Liver (tissue), 9 donors: Measurements from ENCODE around the gene MRPL10. TPM values are rescaled to one million over a fixed set of nuclear protein-coding genes. Genes with fewer than 3 reads are reported as not detected.

Experiments
- DNase-seq: peaks from one replicate; pipeline ENCODE4 v3.0.0-alpha.2; 2017; ENCODE audit warnings: low spot score
- H3K27ac ChIP-seq, 2 donors: one replicate each; pipeline ENCODE4 v1.7.0; 2013; ENCODE audit warnings: inconsistent platforms in 2 of 2, low read length in 2 of 2, control low read depth in 1 of 2, low read depth in 1 of 2, mild to moderate bottlenecking in 1 of 2
- H3K27me3 ChIP-seq, 4 donors: one replicate each; pipeline versions ENCODE4 v1.6.1 to v1.7.0; 2013; ENCODE audit warnings: low read length in 3 of 4, inconsistent platforms in 1 of 4, mild to moderate bottlenecking in 1 of 4, moderate library complexity in 1 of 4; ENCODE audit not compliant: control insufficient read depth in 4 of 4, insufficient read depth in 4 of 4
- H3K36me3 ChIP-seq, 4 donors: one replicate each; pipeline versions ENCODE4 v1.6.1 to v1.7.0; 2013; ENCODE audit warnings: low read length in 3 of 4, mild to moderate bottlenecking in 3 of 4, low read depth in 1 of 4, moderate library complexity in 1 of 4; ENCODE audit not compliant: control insufficient read depth in 4 of 4, insufficient read depth in 3 of 4
- H3K4me1 ChIP-seq, 4 donors: one replicate each; pipeline versions ENCODE4 v1.6.1 to v1.7.0; 2013; ENCODE audit warnings: low read length in 3 of 4, mild to moderate bottlenecking in 3 of 4, moderate library complexity in 1 of 4; ENCODE audit not compliant: control insufficient read depth in 4 of 4, insufficient read depth in 4 of 4
- H3K4me3 ChIP-seq, 3 donors: one replicate each; pipeline versions ENCODE4 v1.6.1 to v1.7.0; 2013; ENCODE audit warnings: low read length in 3 of 3, control low read depth in 1 of 3, low read depth in 1 of 3, mild to moderate bottlenecking in 1 of 3
- H3K9ac ChIP-seq, 2 donors: one replicate each; pipeline ENCODE4 v1.7.0; 2013; ENCODE audit warnings: low read length in 2 of 2, mild to moderate bottlenecking in 2 of 2, moderate library complexity in 2 of 2, control low read depth in 1 of 2, low read depth in 1 of 2
- H3K9me3 ChIP-seq, 4 donors: one replicate each; pipeline versions ENCODE4 v1.6.1 to v1.7.0; 2013; ENCODE audit warnings: low read length in 3 of 4; ENCODE audit not compliant: control insufficient read depth in 4 of 4
- EGR1 ChIP-seq, 2 donors: IDR thresholded peaks; 2 replicates each; pipeline ENCODE4 v1.6.1; 2016 to 2018; ENCODE audit warnings: antibody characterized with exemption in 2 of 2, low read depth in 2 of 2
- FOXA1 ChIP-seq: IDR thresholded peaks from 2 replicates; pipeline ENCODE4 v1.6.1; 2016; ENCODE audit warnings: antibody characterized with exemption
- FOXA2 ChIP-seq: IDR thresholded peaks from 2 replicates; pipeline ENCODE4 v1.6.1; 2016; ENCODE audit warnings: antibody characterized with exemption
- HNF4A ChIP-seq, 2 donors: conservative IDR thresholded peaks; 2 replicates each; pipeline ENCODE4 v1.6.1; 2016; ENCODE audit warnings: antibody characterized with exemption in 2 of 2, mild to moderate bottlenecking in 2 of 2
- HNF4G ChIP-seq: IDR thresholded peaks from 2 replicates; pipeline ENCODE4 v1.6.1; 2016; ENCODE audit warnings: antibody characterized with exemption
- JUND ChIP-seq, 2 donors: IDR thresholded peaks; 2 replicates each; pipeline ENCODE4 v1.6.1; 2016; ENCODE audit warnings: antibody characterized with exemption in 2 of 2
- NR2F2 ChIP-seq: IDR thresholded peaks from 2 replicates; pipeline ENCODE4 v1.6.1; 2016; ENCODE audit warnings: antibody characterized with exemption
- RAD21 ChIP-seq, 2 donors: IDR thresholded peaks; 2 replicates each; pipeline ENCODE4 v1.6.1; 2016; ENCODE audit warnings: antibody characterized with exemption in 2 of 2, mild to moderate bottlenecking in 2 of 2
- RXRA ChIP-seq, 2 donors: IDR thresholded peaks; 2 replicates each; pipeline ENCODE4 v1.6.1; 2017 to 2018; ENCODE audit warnings: antibody characterized with exemption in 2 of 2, mild to moderate bottlenecking in 1 of 2
- SP1 ChIP-seq: IDR thresholded peaks from 2 replicates; pipeline ENCODE4 v1.6.1; 2018; ENCODE audit warnings: antibody characterized with exemption, mild to moderate bottlenecking
- TAF1 ChIP-seq: conservative IDR thresholded peaks from 2 replicates; pipeline ENCODE4 v1.6.1; 2016; ENCODE audit warnings: antibody characterized with exemption, mild to moderate bottlenecking
- YY1 ChIP-seq: IDR thresholded peaks from 2 replicates; pipeline ENCODE4 v1.6.1; 2016; ENCODE audit warnings: antibody characterized with exemption, mild to moderate bottlenecking
- WGBS: extraction: QIAGEN DNeasy Blood & Tissue Kit; methylation state at CpG from one replicate; pipeline ENCODE4 v1.1.7; 2013; 5-methylcytosine and 5-hydroxymethylcytosine counted together
- polyA plus RNA-seq, 2 donors: library from polyadenylated mRNA; stranded (reverse) in 1 of 2; unstranded in 1 of 2; fragments of 200-250 nt in 1 of 2; fragments of >200 nt in 1 of 2; fragmentation: Nextera tagmentation in 1 of 2; extraction: Ambion mirVana in 1 of 2; gene quantifications; one replicate each; pipeline versions ENCODE4 v1.2.1 to v1.2.3, GENCODE V29; 2013 to 2015
- total RNA-seq, 2 donors: library from RNA; depleted of rRNA; stranded (reverse); fragments of >200 nt; gene quantifications; one replicate each; pipeline ENCODE4 v1.2.3, GENCODE V29; 2014
- TF ChIP-seq, protein P1 (sequence below): fragments of 150-350 bp; IDR thresholded peaks from 2 replicates; pipeline ENCODE4 v1.5.1; 2017; ENCODE audit warnings: improper control_type of control experiment, low read depth, low read length; ENCODE audit not compliant: missing input control
- TF ChIP-seq, protein P2 (sequence below): IDR thresholded peaks from 2 replicates; pipeline ENCODE4 v1.6.1; 2016; ENCODE audit warnings: antibody characterized with exemption
- TF ChIP-seq, protein P3 (sequence below): IDR thresholded peaks from 2 replicates; pipeline ENCODE4 v1.6.1; 2016; ENCODE audit warnings: antibody characterized with exemption
- TF ChIP-seq, protein P4 (sequence below): IDR thresholded peaks from 2 replicates; pipeline ENCODE4 v1.6.1; 2016; ENCODE audit warnings: antibody characterized with exemption, mild to moderate bottlenecking
- TF ChIP-seq, protein P5 (sequence below): IDR thresholded peaks from 2 replicates; pipeline ENCODE4 v1.6.1; 2016; ENCODE audit warnings: antibody characterized with exemption
- donor health status: healthy.
- donor health status: healthy.
- donor health status: healthy.
- donor health status: healthy.
- donor health status: healthy.

Gene MRPL10
- total and polyA plus RNA-seq, 4 donors: 10.2 to 24.9 (median 12.9) TPM

DNA sequence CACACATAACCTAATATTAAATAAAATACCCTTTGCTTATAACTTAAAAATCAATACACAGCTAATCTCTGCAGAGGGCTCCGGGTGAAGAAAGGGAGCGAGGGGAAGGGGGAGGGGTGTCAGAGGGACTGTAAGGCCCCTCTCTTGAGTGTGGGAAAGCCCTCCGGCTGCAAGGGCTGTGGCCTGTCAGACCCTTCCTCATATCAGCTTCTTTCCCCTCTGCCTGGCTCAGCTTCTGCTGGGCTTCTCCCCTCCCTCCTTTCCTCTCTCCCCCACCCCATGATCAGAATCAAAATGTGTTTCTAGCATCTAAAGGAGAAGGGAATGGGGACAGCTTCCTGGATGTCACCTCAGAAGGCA is 14.4 kb upstream of the MRPL10 start:
- TF ChIP-seq TAF1 (no peak), RAD21 (IDR thresholded peaks at IDR 0.05) (no peak)
- 86% methylated on average over 3 of the region's 3 CpGs for WGBS
- H3K36me3 ChIP-seq: no peaks in the 10 kb centered on the region

DNA sequence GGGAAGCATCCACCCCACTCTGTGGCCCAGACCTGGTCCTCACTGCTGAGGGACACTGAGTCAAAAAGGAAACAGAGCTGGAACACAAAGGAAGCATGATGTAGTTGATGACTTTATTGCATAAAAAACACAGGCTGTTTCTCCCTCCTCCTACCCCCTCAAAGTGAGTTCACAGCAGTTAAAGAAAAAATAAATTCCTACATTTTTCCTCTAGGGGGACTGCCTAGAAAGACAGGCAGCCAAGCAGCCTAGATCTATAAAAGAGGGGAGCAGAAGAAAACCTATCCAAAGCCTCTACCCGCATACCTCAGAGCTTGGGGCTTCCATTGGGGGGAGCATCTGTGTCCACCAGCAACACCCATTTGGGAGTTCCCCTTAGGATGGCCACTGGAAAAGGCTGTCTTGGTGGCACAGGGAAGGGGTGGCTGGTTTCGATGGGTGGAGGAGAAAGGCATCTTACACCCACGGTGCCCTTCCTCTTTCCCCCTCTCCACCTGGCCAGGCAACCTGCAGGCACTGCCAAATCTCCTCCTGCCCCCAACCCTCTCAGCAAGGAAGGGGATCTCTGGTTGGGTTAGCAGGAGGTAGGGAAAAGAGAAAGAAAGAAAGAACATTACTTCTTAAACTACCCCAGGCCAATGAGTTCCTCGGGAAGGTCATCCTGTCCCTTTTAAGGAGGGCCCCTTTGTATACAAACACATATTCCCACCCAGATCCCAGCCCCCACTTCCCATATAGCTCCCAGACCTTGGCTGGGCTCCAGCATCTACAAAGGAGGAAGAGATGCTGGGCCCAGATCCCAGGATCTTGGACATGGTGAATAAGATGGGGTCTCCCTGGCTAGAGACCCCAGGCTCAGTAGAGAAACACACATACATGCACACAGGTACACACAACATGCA is 13.7 kb upstream of the MRPL10 start:
- Histone ChIP-seq H3K36me3 (no peaks in the 10 kb centered on the region), H3K9me3 (no peaks in the 10 kb centered on the region), H3K9ac (no peak overlapping the region), H3K4me1 (peaks cover 11 to 29% (median 20%) of the 10 kb centered on the region in 4 donors), H3K27ac (no peak overlapping the region), H3K4me3 (no peak overlapping the region), H3K27me3 (peaks cover 0 to 8% (median 4%) of the 10 kb centered on the region in 4 donors)
- TF ChIP-seq, protein P1, sequence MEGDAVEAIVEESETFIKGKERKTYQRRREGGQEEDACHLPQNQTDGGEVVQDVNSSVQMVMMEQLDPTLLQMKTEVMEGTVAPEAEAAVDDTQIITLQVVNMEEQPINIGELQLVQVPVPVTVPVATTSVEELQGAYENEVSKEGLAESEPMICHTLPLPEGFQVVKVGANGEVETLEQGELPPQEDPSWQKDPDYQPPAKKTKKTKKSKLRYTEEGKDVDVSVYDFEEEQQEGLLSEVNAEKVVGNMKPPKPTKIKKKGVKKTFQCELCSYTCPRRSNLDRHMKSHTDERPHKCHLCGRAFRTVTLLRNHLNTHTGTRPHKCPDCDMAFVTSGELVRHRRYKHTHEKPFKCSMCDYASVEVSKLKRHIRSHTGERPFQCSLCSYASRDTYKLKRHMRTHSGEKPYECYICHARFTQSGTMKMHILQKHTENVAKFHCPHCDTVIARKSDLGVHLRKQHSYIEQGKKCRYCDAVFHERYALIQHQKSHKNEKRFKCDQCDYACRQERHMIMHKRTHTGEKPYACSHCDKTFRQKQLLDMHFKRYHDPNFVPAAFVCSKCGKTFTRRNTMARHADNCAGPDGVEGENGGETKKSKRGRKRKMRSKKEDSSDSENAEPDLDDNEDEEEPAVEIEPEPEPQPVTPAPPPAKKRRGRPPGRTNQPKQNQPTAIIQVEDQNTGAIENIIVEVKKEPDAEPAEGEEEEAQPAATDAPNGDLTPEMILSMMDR: peak; percentile 21
- TF ChIP-seq RAD21 (IDR thresholded peaks at IDR 0.05): peak in 1 of 2 donors; percentile 11
- TF ChIP-seq NR2F2: no peak
- no peak for DNase-seq
- WGBS: 77% methylated on average over 4 of the region's 4 CpGs

More for the DNA sequence above, 14.4 kb upstream of the MRPL10 start:
- Histone ChIP-seq H3K4me3 (no peak overlapping the region), H3K4me1 (peaks cover 5 to 24% (median 17%) of the 10 kb centered on the region in 4 donors), H3K9me3 (no peaks in the 10 kb centered on the region), H3K27ac (no peak overlapping the region), H3K9ac (no peak overlapping the region), H3K27me3 (peaks cover 0 to 13% (median 4%) of the 10 kb centered on the region in 4 donors)
- DNase-seq: no peak

DNA sequence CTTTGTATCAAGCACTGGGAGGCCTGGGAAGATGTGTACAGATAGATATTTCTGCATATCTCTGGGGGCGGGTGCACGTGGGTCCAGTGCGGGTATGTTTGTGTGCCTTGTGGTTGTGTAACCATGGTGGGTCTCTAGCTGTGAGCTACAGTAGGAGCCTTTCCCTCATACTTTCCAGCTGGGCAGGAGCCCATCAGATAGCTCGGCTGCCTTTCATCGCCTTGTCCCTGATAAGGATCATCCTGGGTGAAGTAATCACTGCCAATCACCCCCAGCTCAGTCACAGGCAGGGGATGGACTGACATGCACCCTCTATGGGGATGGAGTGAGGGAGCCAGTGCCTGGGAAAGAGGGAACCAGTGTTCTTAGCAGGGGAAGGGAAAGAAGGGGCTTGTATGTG is 12.9 kb upstream of the MRPL10 start:
- H3K4me3 ChIP-seq: no peak overlapping the region
- H3K36me3 ChIP-seq: no peaks in the 10 kb centered on the region
- no peak overlapping the region for H3K9ac ChIP-seq
- WGBS: 32% methylated on average over 5 of the region's 5 CpGs
- H3K27ac ChIP-seq: no peak overlapping the region
- peaks cover 0 to 7% (median 3%) of the 10 kb centered on the region in 4 donors for H3K27me3 ChIP-seq
- peaks cover 15 to 37% (median 27%) of the 10 kb centered on the region in 4 donors for H3K4me1 ChIP-seq
- DNase-seq: no peak
- no peaks in the 10 kb centered on the region for H3K9me3 ChIP-seq
- no peak for TF ChIP-seq FOXA2
- TF ChIP-seq TAF1: no peak
- TF ChIP-seq RXRA (IDR thresholded peaks at IDR 0.05): no peak
- TF ChIP-seq, protein P1: no peak
- TF ChIP-seq HNF4A (conservative IDR thresholded peaks at IDR 0.05): no peak
- no peak for TF ChIP-seq SP1
- TF ChIP-seq YY1: no peak
- no peak for TF ChIP-seq RAD21 (IDR thresholded peaks at IDR 0.05)
- TF ChIP-seq, protein P2, sequence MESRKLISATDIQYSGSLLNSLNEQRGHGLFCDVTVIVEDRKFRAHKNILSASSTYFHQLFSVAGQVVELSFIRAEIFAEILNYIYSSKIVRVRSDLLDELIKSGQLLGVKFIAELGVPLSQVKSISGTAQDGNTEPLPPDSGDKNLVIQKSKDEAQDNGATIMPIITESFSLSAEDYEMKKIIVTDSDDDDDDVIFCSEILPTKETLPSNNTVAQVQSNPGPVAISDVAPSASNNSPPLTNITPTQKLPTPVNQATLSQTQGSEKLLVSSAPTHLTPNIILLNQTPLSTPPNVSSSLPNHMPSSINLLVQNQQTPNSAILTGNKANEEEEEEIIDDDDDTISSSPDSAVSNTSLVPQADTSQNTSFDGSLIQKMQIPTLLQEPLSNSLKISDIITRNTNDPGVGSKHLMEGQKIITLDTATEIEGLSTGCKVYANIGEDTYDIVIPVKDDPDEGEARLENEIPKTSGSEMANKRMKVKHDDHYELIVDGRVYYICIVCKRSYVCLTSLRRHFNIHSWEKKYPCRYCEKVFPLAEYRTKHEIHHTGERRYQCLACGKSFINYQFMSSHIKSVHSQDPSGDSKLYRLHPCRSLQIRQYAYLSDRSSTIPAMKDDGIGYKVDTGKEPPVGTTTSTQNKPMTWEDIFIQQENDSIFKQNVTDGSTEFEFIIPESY: no peak
- TF ChIP-seq EGR1 (IDR thresholded peaks at IDR 0.05; ENCODE audit: low read depth in 2 of 2): no peak
- TF ChIP-seq, protein P3, sequence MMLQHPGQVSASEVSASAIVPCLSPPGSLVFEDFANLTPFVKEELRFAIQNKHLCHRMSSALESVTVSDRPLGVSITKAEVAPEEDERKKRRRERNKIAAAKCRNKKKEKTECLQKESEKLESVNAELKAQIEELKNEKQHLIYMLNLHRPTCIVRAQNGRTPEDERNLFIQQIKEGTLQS: no peak
- TF ChIP-seq HNF4G: no peak
- TF ChIP-seq, protein P4, sequence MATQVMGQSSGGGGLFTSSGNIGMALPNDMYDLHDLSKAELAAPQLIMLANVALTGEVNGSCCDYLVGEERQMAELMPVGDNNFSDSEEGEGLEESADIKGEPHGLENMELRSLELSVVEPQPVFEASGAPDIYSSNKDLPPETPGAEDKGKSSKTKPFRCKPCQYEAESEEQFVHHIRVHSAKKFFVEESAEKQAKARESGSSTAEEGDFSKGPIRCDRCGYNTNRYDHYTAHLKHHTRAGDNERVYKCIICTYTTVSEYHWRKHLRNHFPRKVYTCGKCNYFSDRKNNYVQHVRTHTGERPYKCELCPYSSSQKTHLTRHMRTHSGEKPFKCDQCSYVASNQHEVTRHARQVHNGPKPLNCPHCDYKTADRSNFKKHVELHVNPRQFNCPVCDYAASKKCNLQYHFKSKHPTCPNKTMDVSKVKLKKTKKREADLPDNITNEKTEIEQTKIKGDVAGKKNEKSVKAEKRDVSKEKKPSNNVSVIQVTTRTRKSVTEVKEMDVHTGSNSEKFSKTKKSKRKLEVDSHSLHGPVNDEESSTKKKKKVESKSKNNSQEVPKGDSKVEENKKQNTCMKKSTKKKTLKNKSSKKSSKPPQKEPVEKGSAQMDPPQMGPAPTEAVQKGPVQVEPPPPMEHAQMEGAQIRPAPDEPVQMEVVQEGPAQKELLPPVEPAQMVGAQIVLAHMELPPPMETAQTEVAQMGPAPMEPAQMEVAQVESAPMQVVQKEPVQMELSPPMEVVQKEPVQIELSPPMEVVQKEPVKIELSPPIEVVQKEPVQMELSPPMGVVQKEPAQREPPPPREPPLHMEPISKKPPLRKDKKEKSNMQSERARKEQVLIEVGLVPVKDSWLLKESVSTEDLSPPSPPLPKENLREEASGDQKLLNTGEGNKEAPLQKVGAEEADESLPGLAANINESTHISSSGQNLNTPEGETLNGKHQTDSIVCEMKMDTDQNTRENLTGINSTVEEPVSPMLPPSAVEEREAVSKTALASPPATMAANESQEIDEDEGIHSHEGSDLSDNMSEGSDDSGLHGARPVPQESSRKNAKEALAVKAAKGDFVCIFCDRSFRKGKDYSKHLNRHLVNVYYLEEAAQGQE: no peak
- no peak for TF ChIP-seq FOXA1
- no peak for TF ChIP-seq JUND (IDR thresholded peaks at IDR 0.05)
- TF ChIP-seq, protein P5, sequence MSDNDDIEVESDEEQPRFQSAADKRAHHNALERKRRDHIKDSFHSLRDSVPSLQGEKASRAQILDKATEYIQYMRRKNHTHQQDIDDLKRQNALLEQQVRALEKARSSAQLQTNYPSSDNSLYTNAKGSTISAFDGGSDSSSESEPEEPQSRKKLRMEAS: no peak
- TF ChIP-seq NR2F2: no peak
